GM10266 (cell line): ENCODE results near the gene TNPO2.

Source experiments
- DNase-seq: peaks from one replicate; pipeline ENCODE4 v3.0.0; 2012; ENCODE audit errors: extremely low spot score
- CTCF ChIP-seq: IDR thresholded peaks from 2 replicates; pipeline ENCODE4 v1.5.1; 2012; ENCODE audit warnings: mild to moderate bottlenecking, low read depth; ENCODE audit not compliant: control insufficient read depth, insufficient read depth; ENCODE audit errors: missing control alignments

The TNPO2 gene

GRCh38 chr19:12751635-12752034 lies 27.9 kb upstream of the TNPO2 start, which contains the start of gene BEST2:
Gene BEST2, plus strand, starts transcription at chr19:12751791. Its CDS starts 802 bp downstream, at chr19:12752593.
- TF ChIP-seq CTCF: no peak
- no peak for DNase-seq

- no peak for TF ChIP-seq CTCF
- DNase-seq: no peak
Measured at GRCh38 chr19:12750851-12751250, 27.1 kb upstream of the TNPO2 start.

- no peak for DNase-seq
- TF ChIP-seq CTCF: no peak
Measured at GRCh38 chr19:12749938-12750521, 26.3 kb upstream of the TNPO2 start.

GRCh38 chr19:12748489-12748888 lies 24.8 kb upstream of the TNPO2 start:
- TF ChIP-seq CTCF: no peak
- no peak for DNase-seq

GRCh38 chr19:12745166-12745897 lies 21.6 kb upstream of the TNPO2 start:
- no peak for DNase-seq
- TF ChIP-seq CTCF: no peak

- no peak for TF ChIP-seq CTCF
- no peak for DNase-seq
Measured at GRCh38 chr19:12737835-12738351, 14.2 kb upstream of the TNPO2 start.
